Brain microvascular endothelial cell (primary cell): ENCODE data around the gene CLCN6.

Source experiments
- DNase-seq: peaks from one replicate; pipeline ENCODE4 v3.0.0-alpha.2; 2020
- H3K27ac ChIP-seq: fragments of 250-450 bp; sonication (Bioruptor Pico); 2 replicates; pipeline ENCODE4 v1.5.1; 2020; ENCODE audit warnings: mild to moderate bottlenecking, moderate library complexity
- H3K27me3 ChIP-seq: fragments of 250-450 bp; sonication (Bioruptor Pico); replicated peaks from 2 replicates; pipeline ENCODE4 v1.5.1; 2020; ENCODE audit warnings: mild to moderate bottlenecking
- H3K36me3 ChIP-seq: fragments of 250-450 bp; sonication (Bioruptor Pico); replicated peaks from 2 replicates; pipeline ENCODE4 v1.5.1; 2020; ENCODE audit warnings: mild to moderate bottlenecking
- H3K4me3 ChIP-seq: 2 replicates; pipeline ENCODE4 v1.5.1; 2011; ENCODE audit warnings: low read depth, mild to moderate bottlenecking, control low read depth, low read length, moderate library complexity
- in situ Hi-C: cut with HindIII; loops from 2 replicates; pipeline ENCODE4 v1.10.0; 2017; ENCODE audit warnings: low sequenced_read_pairs, low pct_ligation_motif_present
- TF ChIP-seq, protein P1 (sequence below): IDR thresholded peaks from 2 replicates; pipeline ENCODE4 v1.5.1; 2011; ENCODE audit warnings: low read depth, mild to moderate bottlenecking, moderate library complexity, low read length, control low read depth, inconsistent platforms; ENCODE audit errors: missing control alignments

Gene CLCN6

DNA sequence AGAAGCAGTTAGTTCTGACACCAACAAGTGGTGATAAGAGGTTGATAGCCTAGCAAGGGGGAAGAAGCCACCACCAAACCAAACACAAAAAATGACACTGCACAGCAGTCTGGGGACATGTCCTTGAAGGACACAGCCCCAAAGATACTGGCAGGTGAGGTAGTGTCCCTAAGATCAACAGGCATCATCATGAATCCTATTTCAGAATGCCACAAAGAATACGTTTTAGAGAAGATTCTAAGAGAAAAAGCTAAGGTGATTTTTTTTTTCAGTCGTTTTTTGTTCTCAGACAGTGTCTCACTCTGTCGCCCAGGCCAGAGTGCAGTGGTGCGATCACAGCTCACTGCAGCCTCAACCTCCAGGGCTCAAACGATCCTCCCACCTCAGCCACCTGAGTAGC is 19.8 kb upstream of the CLCN6 start:
- Histone ChIP-seq H3K27ac (no peak overlapping the region), H3K27me3 (no peaks in the 10 kb centered on the region), H3K36me3 (no peaks in the 10 kb centered on the region), H3K4me3 (no peak overlapping the region)
- TF ChIP-seq, protein P1, sequence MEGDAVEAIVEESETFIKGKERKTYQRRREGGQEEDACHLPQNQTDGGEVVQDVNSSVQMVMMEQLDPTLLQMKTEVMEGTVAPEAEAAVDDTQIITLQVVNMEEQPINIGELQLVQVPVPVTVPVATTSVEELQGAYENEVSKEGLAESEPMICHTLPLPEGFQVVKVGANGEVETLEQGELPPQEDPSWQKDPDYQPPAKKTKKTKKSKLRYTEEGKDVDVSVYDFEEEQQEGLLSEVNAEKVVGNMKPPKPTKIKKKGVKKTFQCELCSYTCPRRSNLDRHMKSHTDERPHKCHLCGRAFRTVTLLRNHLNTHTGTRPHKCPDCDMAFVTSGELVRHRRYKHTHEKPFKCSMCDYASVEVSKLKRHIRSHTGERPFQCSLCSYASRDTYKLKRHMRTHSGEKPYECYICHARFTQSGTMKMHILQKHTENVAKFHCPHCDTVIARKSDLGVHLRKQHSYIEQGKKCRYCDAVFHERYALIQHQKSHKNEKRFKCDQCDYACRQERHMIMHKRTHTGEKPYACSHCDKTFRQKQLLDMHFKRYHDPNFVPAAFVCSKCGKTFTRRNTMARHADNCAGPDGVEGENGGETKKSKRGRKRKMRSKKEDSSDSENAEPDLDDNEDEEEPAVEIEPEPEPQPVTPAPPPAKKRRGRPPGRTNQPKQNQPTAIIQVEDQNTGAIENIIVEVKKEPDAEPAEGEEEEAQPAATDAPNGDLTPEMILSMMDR = no peak
- DNase-seq = no peak
- in situ Hi-C loops = no loop called here

DNA sequence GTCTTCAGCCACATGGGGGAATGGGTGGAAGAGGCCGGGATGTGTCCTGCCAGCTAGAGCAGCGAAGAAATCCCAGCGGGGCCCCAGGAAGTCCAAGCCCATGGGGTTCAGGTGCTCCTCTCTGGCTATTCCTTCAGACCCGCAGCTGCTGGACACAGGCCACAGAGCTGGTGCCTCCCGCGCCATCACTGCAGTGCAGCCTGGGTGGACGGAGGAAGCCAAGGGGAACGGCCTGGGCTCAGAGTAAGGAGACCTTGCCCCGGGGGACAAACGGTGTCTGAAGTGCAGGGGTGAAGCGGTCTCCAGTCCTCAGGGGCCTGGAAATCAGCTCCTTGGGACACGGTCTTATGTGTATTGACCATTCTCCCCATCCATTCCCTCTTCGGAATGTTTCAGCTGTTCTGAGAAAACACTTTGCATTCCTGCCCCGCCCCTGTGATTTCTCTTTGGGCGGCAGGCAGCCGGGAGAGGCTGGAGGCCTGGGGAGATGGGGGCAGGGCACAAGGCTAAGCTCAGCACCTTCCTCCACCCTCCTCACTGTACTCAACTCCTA is 18.7 kb upstream of the CLCN6 start:
- TF ChIP-seq, protein P1 = no peak
- Histone ChIP-seq H3K36me3 (no peaks in the 10 kb centered on the region), H3K4me3 (no peak overlapping the region), H3K27ac (no peak overlapping the region), H3K27me3 (no peaks in the 10 kb centered on the region)
- DNase-seq = no peak
- in situ Hi-C loops = no loop called here

DNA sequence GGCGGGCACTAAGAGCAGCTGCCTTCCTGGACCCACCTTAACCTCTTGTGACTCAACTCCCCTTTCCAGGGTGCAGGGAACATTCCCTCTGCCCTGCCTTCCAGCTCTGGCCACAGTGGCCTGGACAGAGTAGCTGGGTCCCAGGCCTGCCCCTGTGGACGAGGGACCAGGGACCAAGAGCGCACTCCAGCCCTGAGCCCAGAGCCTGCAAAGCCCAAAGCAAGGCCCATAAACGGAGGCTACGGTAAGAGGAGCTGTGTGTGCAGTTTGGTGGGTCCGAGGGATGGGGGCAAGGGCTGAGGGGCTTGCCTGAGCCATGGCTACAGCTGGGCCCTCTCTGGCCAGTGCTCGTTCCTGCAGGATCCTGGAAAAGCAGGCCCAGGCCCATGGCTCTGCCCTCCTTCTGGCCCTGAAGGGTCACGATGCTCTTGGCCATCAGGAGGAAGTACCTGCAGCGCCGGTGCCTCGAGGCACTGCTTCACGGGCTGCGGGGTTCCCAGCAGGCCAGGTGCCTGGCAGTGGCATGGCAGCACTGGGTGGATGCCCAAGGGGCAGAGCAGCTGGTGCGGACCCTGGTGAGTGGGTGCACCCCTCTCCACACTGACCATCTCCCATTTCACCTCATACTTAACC is 18.1 kb upstream of the CLCN6 start:
- TF ChIP-seq, protein P1 = no peak
- no peak for DNase-seq
- H3K27me3 ChIP-seq = no peaks in the 10 kb centered on the region
- in situ Hi-C loops = no loop called here
- H3K27ac ChIP-seq = no peak overlapping the region
- no peaks in the 10 kb centered on the region for H3K36me3 ChIP-seq
- no peak overlapping the region for H3K4me3 ChIP-seq

DNA sequence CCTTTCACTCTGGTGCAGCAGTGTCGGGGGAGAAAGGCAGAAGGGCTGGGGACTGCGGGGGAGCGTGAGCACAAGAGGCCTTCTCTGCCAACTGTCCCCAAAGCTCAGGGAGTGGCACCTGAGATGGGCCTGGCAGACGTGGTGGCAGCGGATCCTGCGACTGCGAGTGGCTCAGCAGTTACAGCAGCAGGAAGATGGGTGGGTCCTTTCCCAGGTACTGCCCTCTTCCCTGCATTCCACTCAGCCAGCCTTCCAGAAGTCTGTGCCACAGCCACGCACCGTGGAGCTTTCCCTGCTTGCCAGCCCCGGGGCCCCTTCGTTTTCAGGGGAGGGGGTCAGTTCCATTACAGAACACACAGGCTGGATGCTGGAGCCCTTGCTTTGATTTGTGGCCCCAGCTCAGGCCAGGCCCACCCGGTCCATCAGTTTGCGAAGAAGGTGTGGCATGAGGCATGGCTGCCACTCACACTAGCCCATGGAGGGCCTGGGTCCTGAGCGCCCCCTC is 17.4 kb upstream of the CLCN6 start:
- Histone ChIP-seq H3K36me3 (no peaks in the 10 kb centered on the region), H3K27ac (no peak overlapping the region), H3K27me3 (no peaks in the 10 kb centered on the region), H3K4me3 (no peak overlapping the region)
- in situ Hi-C loops = no loop called here
- TF ChIP-seq, protein P1 = no peak
- no peak for DNase-seq

DNA sequence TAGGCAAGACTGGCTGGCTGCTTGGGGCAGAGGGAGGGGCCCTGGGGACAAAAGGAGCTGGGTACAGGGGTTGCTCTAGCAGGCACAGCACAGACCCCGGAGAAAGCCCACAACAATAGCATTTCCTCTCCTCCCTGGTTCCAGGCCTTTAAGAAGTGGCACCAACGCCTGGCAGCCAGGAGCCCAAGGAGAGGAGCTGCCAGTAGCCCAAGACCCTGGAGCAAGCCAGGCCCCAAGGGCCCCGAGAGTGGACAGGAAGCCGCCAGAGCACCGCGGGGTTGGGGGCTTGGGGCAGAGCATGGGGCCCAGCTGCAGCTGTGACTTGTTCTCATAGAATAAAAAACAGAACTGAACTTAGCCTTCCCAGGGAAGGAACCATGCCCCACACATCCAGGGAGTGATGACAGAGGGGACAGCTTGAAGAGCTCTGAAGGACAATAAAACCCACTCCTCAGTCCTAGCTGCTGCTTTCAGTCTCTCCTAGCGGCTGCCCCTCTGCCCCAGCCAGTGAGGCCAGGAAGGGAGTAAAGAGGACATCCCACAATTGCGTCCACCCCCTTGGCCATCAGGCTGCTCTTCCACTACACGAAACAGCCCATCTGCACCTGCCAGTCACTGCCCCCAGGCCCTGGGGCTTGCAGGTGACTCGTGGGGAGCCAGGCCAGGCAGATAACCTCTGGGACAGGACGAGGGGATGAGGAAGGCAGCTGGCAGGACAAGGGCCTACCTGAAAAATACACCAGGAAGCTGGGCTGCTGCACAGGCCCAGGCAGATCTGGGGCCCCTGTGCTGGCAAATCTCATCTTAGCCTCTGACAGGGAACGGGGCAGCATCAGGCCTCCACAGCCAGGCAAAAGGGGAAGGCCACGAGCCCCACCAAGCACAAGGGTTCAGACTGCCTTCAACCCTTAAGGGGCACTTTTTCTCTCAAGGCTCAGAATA is 16.6 kb upstream of the CLCN6 start:
- no peaks in the 10 kb centered on the region for H3K27me3 ChIP-seq
- TF ChIP-seq, protein P1 = no peak
- in situ Hi-C loops = no loop called here
- no peak overlapping the region for H3K27ac ChIP-seq
- H3K4me3 ChIP-seq = no peak overlapping the region
- peaks cover 2% of the 10 kb centered on the region for H3K36me3 ChIP-seq
- no peak for DNase-seq
